Measurements from ENCODE around the gene MBOAT2. TPM values are rescaled to one million over a fixed set of nuclear protein-coding genes. Genes with fewer than 3 reads are reported as not detected.

Gene MBOAT2
- total RNA-seq, 1 experiment from 2014 or later: 34.8 TPM

DNA sequence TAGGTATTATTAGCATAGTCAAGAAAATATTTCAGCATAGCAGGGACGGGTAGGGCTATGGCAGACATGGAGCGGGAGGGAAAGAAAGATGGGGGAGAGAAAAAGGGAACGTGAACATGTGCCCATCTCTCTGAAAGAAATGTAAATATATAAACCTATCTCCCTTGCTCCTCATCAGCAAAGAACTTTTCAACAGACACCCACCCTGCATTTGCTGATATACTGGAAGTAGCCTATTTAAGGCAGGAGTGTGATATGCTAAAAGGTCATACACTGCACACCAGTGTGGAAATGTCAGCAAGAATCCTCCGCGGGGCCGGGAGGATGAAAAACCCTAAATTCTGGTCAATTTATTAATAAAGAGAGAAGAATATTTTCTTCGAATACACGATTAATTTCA lies 1.7 kb downstream of the MBOAT2 start:
- in situ Hi-C loops (cut with HindIII; ENCODE audit: low pct_unique_long_range_greater_than_20kb, low sequenced_read_pairs): no loop called here
- intact Hi-C loops (cut with micrococcal nuclease; ENCODE audit: unreplicated experiment): no loop called here
- ATAC-seq: no peak

DNA sequence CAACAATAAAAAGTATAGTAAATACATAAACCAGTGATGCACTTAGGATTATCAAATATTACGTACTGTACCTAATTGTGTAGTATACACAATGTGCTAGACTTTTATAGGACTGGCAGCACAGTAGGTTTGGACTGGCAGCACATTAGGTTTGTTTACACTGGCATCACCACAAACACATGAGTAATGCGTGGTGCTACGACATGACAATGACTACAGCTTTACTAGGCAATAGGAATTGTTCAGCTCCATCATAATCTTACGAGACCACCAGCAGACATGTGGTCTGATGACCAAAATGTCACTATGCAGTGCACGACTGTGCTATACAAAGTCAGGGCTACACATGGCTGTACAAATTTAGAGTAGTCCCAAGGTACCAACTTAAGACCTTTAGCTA lies 2.3 kb downstream of the MBOAT2 start:
- H3K4me1 ChIP-seq (ENCODE audit: control insufficient read depth, insufficient read depth, low read length): peaks cover 41% of the 10 kb centered on the region

More for the DNA sequence above, 1.7 kb downstream of the MBOAT2 start:
- Histone ChIP-seq H3K4me3 (ENCODE audit: low read depth in 2 of 2, low read length in 2 of 2) (peak overlapping the region; percentile 69 to 73), H3K27me3 (ENCODE audit: control insufficient read depth, insufficient read depth, low read length) (no peaks in the 10 kb centered on the region), H3K27ac (ENCODE audit: low read length) (no peak overlapping the region; the same call in 1 of the 2 replicates), H3K9me3 (ENCODE audit: control insufficient read depth, insufficient read depth, low read depth, low read length) (no peaks in the 10 kb centered on the region), H3K4me1 (ENCODE audit: control insufficient read depth, insufficient read depth, low read length) (peaks cover 41% of the 10 kb centered on the region), H3K36me3 (ENCODE audit: control insufficient read depth, insufficient read depth, low read length) (no peaks in the 10 kb centered on the region; the same call in 1 of the 2 replicates)
- ChIA-PET CTCF (no interaction called here), POLR2A (no interaction called here)
- DNase-seq (ENCODE audit: low read depth, low spot score): no peak
- BruUV-seq (replicated peaks): no TSS peak
- TF ChIP-seq TCF7L2 (IDR thresholded peaks at IDR 0.05; ENCODE audit: low read depth, low read length) (no peak), CTCF (IDR thresholded peaks at IDR 0.05) (no peak), SIN3A (IDR thresholded peaks at IDR 0.05; ENCODE audit: borderline replicate concordance, insufficient read depth, low read depth, low read length) (no peak), POLR2AphosphoS5 (IDR thresholded peaks at IDR 0.05; ENCODE audit: low read depth, low read length) (no peak)
- TF ChIP-seq, protein P1, sequence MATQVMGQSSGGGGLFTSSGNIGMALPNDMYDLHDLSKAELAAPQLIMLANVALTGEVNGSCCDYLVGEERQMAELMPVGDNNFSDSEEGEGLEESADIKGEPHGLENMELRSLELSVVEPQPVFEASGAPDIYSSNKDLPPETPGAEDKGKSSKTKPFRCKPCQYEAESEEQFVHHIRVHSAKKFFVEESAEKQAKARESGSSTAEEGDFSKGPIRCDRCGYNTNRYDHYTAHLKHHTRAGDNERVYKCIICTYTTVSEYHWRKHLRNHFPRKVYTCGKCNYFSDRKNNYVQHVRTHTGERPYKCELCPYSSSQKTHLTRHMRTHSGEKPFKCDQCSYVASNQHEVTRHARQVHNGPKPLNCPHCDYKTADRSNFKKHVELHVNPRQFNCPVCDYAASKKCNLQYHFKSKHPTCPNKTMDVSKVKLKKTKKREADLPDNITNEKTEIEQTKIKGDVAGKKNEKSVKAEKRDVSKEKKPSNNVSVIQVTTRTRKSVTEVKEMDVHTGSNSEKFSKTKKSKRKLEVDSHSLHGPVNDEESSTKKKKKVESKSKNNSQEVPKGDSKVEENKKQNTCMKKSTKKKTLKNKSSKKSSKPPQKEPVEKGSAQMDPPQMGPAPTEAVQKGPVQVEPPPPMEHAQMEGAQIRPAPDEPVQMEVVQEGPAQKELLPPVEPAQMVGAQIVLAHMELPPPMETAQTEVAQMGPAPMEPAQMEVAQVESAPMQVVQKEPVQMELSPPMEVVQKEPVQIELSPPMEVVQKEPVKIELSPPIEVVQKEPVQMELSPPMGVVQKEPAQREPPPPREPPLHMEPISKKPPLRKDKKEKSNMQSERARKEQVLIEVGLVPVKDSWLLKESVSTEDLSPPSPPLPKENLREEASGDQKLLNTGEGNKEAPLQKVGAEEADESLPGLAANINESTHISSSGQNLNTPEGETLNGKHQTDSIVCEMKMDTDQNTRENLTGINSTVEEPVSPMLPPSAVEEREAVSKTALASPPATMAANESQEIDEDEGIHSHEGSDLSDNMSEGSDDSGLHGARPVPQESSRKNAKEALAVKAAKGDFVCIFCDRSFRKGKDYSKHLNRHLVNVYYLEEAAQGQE (IDR thresholded peaks at IDR 0.05; ENCODE audit: insufficient read depth in 1 of 2, low read depth in 2 of 2, low read length in 1 of 2): no peak

More for the DNA sequence above, 2.3 kb downstream of the MBOAT2 start:
- Histone ChIP-seq H3K36me3 (ENCODE audit: control insufficient read depth, insufficient read depth, low read length) (no peaks in the 10 kb centered on the region; the same call in 1 of the 2 replicates), H3K27me3 (ENCODE audit: control insufficient read depth, insufficient read depth, low read length) (no peaks in the 10 kb centered on the region), H3K9me3 (ENCODE audit: control insufficient read depth, insufficient read depth, low read depth, low read length) (no peaks in the 10 kb centered on the region), H3K27ac (ENCODE audit: low read length) (no peak overlapping the region; the same call in 1 of the 2 replicates), H3K4me3 (ENCODE audit: low read depth in 2 of 2, low read length in 2 of 2) (peak overlapping the region in 1 of 2 experiments; percentile 69; a peak in 1 of 4 replicates)
- no TSS peak for BruUV-seq (replicated peaks)
- no peak for TF ChIP-seq POLR2AphosphoS5 (IDR thresholded peaks at IDR 0.05; ENCODE audit: low read depth, low read length)
- TF ChIP-seq CTCF (IDR thresholded peaks at IDR 0.05): no peak
- TF ChIP-seq, protein P1 (IDR thresholded peaks at IDR 0.05; ENCODE audit: insufficient read depth in 1 of 2, low read depth in 2 of 2, low read length in 1 of 2): no peak
- ChIA-PET CTCF (interaction anchor here (0.6 kb wide), 1 partner anchor 15 kb away, joined by 4 read pairs; no protein-coding TSS in a partner anchor), POLR2A (no interaction called here)
- ATAC-seq (0 out of 2 replicates have a peak, but pooled peaks have one; percentile 30), DNase-seq (ENCODE audit: low read depth, low spot score) (peak; percentile 65)
- in situ Hi-C loops (cut with HindIII; ENCODE audit: low pct_unique_long_range_greater_than_20kb, low sequenced_read_pairs): no loop called here
- intact Hi-C loops (cut with micrococcal nuclease; ENCODE audit: unreplicated experiment): no loop called here

Measured in Panc1 (cell line).